Measurements from ENCODE around the gene ZXDA. TPM values are rescaled to one million over a fixed set of nuclear protein-coding genes. Genes with fewer than 3 reads are reported as not detected.
"Not testable (repeated sequence)": the region's sequence is repeated elsewhere in the genome, so short reads cannot be mapped to it uniquely, and the experiment has no call there.

Gene ZXDA
- total RNA-seq, 4 donors from 2014 or later: 6.8 to 14.4 (median 11.9) TPM

DNA sequence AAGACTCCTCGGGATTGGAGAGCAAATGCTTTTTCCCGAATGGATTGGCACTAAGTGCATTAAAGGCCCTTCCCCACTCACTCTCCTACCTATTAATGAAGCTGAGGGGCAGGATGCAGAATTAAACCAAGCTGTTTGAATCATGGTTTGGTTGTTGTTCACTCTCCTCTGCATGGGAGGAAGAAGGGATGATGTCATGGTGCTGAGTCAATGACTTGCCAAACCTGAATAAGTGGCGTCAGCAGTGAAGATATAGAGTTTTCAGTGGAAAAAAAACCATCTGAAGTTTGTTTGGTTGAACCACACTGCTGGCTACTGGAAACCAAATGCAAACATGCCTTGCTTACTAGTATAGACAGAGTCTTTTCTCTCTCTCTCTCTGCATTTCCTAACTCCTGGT lies 19.8 kb upstream of the ZXDA start:
- Histone ChIP-seq H3K9me3 (no peaks in the 10 kb centered on the region), H3K27ac (no peak overlapping the region), H3K27me3 (no peaks in the 10 kb centered on the region), H3K4me3 (no peak overlapping the region), H3K4me1 (no peaks in the 10 kb centered on the region), H3K36me3 (no peaks in the 10 kb centered on the region)
- no peak for DNase-seq (ENCODE audit: low spot score in 2 of 2)
- WGBS: 37% methylated on average over 3 of the region's 3 CpGs
- TF ChIP-seq POLR2A (IDR thresholded peaks at IDR 0.05) (no peak), POLR2AphosphoS5 (IDR thresholded peaks at IDR 0.05) (no peak), EP300 (IDR thresholded peaks at IDR 0.05) (no peak)
- TF ChIP-seq, protein P1, sequence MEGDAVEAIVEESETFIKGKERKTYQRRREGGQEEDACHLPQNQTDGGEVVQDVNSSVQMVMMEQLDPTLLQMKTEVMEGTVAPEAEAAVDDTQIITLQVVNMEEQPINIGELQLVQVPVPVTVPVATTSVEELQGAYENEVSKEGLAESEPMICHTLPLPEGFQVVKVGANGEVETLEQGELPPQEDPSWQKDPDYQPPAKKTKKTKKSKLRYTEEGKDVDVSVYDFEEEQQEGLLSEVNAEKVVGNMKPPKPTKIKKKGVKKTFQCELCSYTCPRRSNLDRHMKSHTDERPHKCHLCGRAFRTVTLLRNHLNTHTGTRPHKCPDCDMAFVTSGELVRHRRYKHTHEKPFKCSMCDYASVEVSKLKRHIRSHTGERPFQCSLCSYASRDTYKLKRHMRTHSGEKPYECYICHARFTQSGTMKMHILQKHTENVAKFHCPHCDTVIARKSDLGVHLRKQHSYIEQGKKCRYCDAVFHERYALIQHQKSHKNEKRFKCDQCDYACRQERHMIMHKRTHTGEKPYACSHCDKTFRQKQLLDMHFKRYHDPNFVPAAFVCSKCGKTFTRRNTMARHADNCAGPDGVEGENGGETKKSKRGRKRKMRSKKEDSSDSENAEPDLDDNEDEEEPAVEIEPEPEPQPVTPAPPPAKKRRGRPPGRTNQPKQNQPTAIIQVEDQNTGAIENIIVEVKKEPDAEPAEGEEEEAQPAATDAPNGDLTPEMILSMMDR (IDR thresholded peaks at IDR 0.05): no peak

DNA sequence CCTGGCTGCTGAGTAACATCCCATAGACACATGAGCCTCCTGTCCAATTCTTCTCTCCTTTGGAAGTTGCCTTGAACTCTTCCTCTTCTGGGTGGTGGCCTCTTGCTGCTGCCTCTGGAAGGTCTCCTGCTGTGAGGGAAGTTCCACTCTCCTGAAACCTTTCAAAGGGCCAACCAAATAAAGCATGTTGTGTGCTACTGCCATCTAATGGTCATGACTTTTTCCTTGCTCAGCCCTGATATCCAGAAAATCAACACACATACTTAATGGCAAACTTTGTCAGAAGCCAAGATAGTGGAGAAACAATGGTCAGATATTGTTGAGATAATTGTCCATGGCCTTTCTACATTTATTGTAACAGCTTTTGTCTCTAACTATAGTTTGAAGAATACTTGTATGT lies 19.1 kb upstream of the ZXDA start:
- no peaks in the 10 kb centered on the region for H3K9me3 ChIP-seq
- no peak for DNase-seq (ENCODE audit: low spot score in 2 of 2)
- H3K4me3 ChIP-seq: no peak overlapping the region
- H3K27me3 ChIP-seq: no peaks in the 10 kb centered on the region
- TF ChIP-seq, protein P1 (IDR thresholded peaks at IDR 0.05): peak in 1 of 2 donors; percentile 12
- TF ChIP-seq POLR2AphosphoS5 (IDR thresholded peaks at IDR 0.05): no peak
- no peak overlapping the region for H3K27ac ChIP-seq
- no peaks in the 10 kb centered on the region for H3K4me1 ChIP-seq
- H3K36me3 ChIP-seq: no peaks in the 10 kb centered on the region

DNA sequence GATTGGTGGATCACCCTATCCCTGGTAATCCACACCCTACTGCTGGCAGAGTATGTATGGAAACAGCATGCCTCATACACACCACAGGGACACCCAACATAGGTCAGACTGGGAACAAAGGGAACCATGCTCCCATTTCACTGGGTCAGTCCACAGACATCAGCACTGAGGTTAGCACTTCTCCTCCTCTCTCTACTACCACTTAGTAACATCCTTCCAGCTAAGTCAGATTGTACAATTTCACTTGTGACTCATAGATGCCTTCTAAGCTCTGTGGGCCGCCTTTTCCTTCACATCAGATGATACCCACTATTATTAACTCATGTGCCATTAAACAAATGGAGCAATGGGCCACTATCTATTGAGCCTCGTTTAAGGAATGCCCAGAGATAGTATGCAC lies 15.5 kb upstream of the ZXDA start:
- Histone ChIP-seq H3K36me3 (no peaks in the 10 kb centered on the region), H3K4me3 (no peak overlapping the region), H3K27ac (no peak overlapping the region), H3K4me1 (no peaks in the 10 kb centered on the region), H3K27me3 (no peaks in the 10 kb centered on the region), H3K9me3 (no peaks in the 10 kb centered on the region)
- DNase-seq (ENCODE audit: low spot score in 2 of 2): no peak
- 57% methylated on average over 2 of the region's 2 CpGs for WGBS
- TF ChIP-seq EP300 (IDR thresholded peaks at IDR 0.05) (no peak), POLR2AphosphoS5 (IDR thresholded peaks at IDR 0.05) (no peak), POLR2A (IDR thresholded peaks at IDR 0.05) (no peak)
- TF ChIP-seq, protein P1 (IDR thresholded peaks at IDR 0.05): no peak

DNA sequence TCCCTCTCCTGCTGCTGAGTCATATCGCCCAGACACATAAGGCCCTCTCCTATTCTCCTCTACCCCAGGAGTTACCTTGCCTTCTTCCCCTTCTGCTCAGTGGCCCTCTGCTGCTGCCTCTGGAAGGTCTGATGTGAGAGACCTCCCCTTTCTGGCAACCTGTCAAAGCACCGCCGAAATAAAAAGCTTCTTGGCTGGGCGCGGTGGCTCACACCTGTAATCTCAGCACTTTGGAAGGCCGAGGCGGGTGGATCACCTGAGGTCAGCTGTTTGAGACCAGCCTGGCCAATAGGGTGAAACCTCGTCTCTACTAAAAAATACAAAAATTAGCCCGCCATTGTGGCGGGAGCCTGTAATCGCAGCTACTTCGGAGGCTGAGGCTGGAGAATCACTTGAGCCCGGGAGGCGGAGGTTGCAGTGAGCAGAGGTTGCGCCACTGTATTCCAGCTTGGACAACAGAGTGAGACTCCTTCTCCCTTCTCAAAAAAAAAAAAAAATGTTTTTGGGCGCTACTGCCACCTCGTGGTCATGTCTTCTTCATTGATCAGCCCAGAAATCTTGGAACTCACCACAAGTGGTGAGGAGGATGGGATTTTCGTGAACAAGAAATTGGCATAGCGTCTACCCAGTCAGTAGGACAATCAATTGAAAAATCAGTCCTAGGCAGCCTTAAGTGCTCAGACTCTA lies 8.6 kb upstream of the ZXDA start:
- H3K9me3 ChIP-seq: no peaks in the 10 kb centered on the region
- H3K4me1 ChIP-seq: no peaks in the 10 kb centered on the region
- no peak overlapping the region for H3K4me3 ChIP-seq
- no peak overlapping the region for H3K27ac ChIP-seq
- H3K36me3 ChIP-seq: no peaks in the 10 kb centered on the region
- TF ChIP-seq, protein P1 (IDR thresholded peaks at IDR 0.05): peak in 1 of 2 donors; percentile 19
- no peak for TF ChIP-seq EP300 (IDR thresholded peaks at IDR 0.05)
- 38% methylated on average over 17 of the region's 19 CpGs for WGBS
- no peak for DNase-seq (ENCODE audit: low spot score in 2 of 2)
- H3K27me3 ChIP-seq: no peaks in the 10 kb centered on the region

DNA sequence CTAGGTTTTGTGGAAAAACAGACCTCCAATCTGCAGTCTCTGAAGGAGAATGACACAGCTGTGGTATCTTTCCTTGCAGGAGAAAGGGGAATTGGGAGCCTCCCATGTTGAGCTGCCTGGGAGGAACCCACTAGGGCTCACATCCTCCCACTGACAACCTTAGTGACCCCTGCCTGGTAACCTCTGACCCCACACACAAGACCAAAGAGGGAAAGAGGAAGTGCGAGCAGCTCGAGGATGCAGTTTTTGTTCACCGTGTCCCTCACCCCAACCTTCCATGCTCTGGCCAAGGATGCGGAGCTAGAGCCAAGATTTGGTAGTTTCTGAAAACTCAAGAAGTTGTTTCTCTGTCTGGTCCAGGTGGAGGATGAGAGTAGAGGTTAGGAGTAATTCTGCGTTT lies 5.4 kb upstream of the ZXDA start:
- DNase-seq (ENCODE audit: low spot score in 2 of 2): no peak
- TF ChIP-seq POLR2A (IDR thresholded peaks at IDR 0.05): no peak
- Histone ChIP-seq H3K27ac (no peak overlapping the region), H3K27me3 (no peaks in the 10 kb centered on the region), H3K9me3 (no peaks in the 10 kb centered on the region), H3K4me1 (peaks cover 6% of the 10 kb centered on the region), H3K4me3 (no peak overlapping the region), H3K36me3 (no peaks in the 10 kb centered on the region)
- WGBS: 81% methylated on average over 5 of the region's 5 CpGs

DNA sequence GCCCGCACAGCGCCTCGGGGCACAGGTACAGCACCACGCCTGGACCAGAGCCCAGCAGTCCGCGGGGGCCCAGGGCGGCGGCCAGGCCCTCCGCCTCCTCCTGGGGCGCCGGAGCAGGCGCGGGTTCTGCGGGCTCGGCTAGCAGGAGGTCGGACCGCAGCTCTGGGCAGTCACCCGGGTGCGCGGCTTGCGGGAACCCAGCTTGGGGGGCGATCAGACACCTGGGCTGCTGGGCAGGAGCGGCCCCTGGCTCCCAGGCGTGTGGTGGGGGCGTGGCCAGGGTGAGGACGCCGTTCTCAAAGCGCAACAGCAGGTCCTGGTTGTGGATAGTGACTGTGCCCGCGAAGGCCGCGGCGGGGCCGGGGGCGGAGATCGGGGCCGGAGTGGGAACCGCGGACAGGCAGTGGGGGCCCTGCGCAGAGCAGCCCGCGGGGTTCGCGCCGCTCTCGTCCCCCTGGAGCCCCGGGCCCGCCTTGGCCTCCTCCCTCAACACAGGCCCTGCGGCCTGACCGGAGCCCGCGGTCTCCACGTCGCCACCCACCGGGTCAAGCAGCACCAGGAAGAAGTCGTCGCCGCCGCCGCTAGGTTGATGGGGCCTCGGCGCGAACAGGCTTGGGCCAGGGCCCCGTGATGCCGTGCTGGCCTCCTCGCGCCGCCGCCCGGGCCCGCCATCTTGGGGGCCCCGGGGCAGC lies 517 bp downstream of the ZXDA start:
- peak overlapping the region; percentile 53 for H3K4me3 ChIP-seq
- DNase-seq (ENCODE audit: low spot score in 2 of 2); H3K36me3 ChIP-seq; H3K27me3 ChIP-seq; H3K9me3 ChIP-seq: not testable (repeated sequence)
- peaks cover 27% of the 10 kb centered on the region for H3K4me1 ChIP-seq
- no CpG with 5 or more reads among the region's 72 CpGs for WGBS
- H3K27ac ChIP-seq: peak overlapping the region; percentile 88

DNA sequence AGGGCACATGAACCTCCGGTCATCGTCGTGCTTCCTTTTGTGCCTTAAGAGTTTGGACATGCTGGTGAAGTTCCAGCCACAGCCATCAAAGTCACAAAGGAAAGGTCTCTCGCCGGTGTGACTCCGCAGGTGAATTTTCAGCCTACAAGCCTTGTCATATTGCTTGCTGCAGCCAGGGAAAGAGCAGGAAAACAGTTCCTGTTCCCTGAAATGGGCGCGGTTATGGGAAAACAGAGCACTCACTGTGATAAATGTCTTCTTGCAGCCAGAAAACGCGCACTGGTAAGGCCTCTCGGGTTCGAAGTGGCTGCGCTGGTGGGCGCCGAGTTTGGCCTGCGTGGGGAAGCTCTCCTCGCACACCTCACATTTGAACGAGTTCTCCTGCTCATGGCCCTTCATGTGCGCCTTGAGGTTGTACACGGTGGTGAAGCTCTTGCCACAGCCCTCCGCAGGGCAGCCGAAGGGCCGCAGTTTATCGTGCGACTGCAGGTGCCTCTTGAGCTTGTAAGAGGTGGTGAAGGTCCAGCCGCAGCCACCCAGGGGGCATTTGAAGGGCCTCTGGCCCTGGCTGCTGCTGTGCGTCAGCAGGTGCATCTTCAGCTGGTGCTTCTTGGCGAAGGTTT lies 1.2 kb downstream of the ZXDA start:
- peaks cover 27% of the 10 kb centered on the region for H3K4me1 ChIP-seq
- H3K4me3 ChIP-seq: peak overlapping the region; percentile 53
- H3K27ac ChIP-seq: peak overlapping the region; percentile 88
- DNase-seq (ENCODE audit: low spot score in 2 of 2); H3K36me3 ChIP-seq; H3K27me3 ChIP-seq; H3K9me3 ChIP-seq: not testable (repeated sequence)
- 73% methylated on average over 16 of the region's 28 CpGs for WGBS
